GM18502 (cell line): ENCODE measurements around the gene ROMO1.
A peak's percentile ranks its signal among the peaks of the same experiment; 100 is the strongest.

Experiments
- ATAC-seq: cut with Tn5 transposase; IDR thresholded peaks from one replicate; pipeline ENCODE4 v1.9.1; 2021; ENCODE audit warnings: mild to moderate bottlenecking; ENCODE audit not compliant: unreplicated experiment, poor library complexity

The ROMO1 gene

GRCh38 chr20:35699127-35699956, at the start of gene ROMO1, which contains the start of gene NFS1:
Gene ROMO1 (plus strand): TSS chr20:35699405. CDS start chr20:35699633, 228 bp downstream.
Gene NFS1 (minus strand): TSS chr20:35699352. CDS start chr20:35699288, 64 bp downstream.
- ATAC-seq = peak; percentile 83

DNA sequence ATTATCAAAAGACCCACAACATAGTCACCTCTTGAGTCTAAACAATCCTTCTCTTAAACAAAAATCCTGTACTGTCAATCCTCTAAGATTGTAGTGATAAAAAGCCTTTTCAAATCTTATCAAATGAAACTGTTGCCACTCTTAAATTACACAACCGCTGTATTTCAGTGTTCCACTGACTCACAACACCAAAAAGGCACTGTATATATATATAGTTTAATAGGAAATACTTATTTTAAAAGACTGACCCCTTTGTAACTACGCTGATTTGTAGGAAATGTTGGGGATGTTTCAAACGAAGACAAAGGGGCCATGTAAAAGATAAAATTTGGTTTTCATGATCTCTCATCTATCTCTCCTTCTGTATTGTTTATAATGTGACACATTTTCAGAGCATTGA, 48.6 kb upstream of the ROMO1 start:
- no peak for ATAC-seq

- no peak for ATAC-seq
These were observed 47.2 kb upstream of the ROMO1 start for GRCh38 chr20:35651958-35652357.

DNA sequence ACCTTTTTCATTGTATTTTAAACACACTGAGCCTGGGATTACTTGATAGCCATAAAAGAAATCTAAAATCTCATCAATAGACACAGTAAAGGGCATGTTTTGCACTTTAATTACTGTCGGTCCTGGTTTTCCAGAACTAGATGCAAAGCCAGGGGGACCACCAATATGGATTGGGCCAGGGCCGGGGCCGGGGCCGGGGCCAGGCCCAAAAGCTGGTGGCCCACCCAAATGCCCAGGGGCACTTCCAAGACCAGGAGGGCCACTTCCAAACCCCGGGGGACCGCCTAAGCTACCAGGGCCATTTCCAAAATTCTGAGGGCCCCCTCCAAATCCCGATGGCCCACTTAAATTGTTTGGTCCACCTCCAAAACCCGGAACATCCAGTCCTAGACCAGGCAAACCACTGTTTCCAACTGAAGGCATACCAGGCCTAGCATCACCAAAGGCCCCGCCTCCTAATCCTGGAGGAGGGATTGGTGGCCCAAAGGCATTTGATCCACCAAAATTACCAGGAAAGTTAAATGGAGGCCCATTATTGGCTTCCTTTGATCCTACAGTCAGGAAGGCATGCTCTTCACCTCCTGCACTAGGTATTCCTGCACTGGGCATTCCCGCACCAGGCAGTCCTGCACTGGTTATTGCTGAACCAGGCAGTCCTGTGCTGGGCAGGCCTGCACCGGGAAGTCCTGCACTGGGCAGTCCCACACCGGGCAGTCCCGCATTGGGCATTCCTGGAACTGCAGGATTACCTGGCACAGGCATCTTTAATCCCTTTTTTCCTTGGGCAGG, 46.4 kb upstream of the ROMO1 start:
- no peak for ATAC-seq

DNA sequence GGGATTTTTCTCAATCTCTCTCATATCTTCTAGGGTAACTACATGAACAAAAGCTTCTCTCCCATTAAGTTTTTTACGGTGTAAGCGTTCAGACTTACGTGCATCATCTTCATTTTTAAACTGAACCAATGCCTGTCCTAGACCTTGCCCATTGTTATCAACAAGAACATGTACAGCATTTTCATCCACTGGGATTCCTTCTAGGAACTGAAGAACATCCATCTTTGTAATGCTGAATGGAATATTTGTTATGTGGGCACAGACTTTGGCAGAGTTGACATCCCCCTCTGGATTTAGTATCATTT, 45.8 kb upstream of the ROMO1 start:
- no peak for ATAC-seq

DNA sequence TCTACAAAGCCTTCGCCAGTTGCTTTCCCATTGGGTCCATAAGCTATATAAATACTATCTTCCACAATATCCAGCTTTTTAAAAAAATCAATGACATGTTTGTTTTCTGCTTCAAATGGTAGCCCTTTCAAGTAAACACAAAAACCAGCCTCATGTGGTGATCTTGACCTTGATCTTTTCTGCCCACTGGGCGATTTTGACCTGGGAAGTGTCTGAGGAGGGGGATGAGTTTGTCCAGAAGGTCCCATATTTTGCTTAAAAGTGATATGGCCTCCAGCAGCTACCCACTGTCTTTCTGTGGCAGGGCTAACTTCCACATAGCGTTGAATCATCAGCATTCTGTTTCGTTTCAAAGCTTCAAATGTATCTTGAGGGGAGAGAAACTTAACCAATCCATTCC, 45.3 kb upstream of the ROMO1 start:
- no peak for ATAC-seq

GRCh38 chr20:35654415-35654814, 44.8 kb upstream of the ROMO1 start:
- ATAC-seq = no peak

DNA sequence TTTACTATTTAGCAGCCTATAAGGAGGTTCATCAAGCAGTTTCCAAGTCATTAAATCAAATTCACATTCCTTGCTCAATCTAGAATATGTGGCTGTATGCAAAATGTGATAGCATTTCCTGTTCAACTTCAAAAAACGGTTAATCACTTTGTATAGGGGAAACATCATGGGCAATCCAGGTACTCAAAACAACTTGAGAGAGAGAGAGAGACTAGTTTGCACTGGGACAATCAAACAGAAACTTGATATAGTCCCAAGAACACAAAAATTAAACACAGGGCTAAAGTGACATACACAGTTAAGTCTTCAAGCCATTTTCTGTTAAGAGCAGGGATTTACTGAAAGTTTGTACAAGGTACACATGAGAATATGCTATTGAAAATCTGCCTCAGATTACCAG, 41.9 kb upstream of the ROMO1 start:
- ATAC-seq = no peak

- no peak for ATAC-seq
These were observed 38.9 kb upstream of the ROMO1 start for GRCh38 chr20:35660122-35660937.

DNA sequence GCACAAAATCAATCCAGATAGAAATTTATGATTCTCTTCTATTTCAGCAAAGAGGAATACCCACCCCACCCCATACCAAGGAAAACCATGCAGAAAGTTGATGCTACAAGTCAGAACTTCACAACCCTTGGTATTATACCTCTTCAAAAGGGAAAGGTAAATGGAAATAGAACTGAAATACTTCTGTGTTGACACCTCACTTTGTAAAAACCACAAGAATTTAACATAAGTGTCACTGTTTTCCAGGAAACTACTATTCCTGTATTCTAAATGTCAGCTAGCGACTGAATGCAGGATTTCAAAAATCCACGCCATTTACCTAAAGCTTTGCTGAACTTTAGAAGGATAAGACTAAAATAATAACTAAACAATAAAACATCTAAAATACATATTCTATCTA, 38.2 kb upstream of the ROMO1 start:
- no peak for ATAC-seq

DNA sequence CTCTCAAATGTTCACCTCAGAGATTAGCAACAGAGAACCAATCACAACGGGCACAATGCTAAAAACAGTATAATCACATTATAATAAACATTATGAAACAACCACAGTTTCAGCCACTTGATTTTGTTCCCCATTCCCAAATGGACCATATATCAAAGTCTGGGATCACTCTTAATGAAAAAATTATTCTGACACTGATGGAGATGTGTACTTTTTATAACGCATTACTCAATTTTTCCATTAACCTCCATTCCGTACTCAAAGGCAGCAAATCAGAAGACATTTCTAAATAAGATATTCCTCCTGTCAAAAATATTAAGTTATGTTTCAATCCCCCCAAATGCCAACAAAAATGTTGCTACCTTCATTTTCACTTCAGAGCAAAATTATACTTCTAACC, 37.3 kb upstream of the ROMO1 start:
- ATAC-seq = no peak

DNA sequence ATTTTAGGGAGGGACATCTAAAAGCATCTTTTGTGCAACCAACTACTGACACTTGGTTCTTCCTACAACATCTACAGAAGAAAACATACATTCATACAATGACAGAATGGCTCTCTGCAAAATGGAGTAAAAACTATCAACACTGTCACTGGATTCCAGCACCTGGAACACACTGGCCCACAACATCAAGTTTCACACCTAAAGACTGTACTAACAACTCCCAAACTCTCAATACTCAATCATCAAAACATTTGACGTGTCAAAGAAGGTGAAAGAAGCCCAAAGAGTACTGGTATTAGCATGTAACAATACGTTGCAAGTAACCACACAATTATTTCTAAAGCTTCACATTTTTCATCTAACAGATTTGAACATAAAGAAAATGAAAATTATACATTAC, 36.7 kb upstream of the ROMO1 start:
- ATAC-seq = no peak

DNA sequence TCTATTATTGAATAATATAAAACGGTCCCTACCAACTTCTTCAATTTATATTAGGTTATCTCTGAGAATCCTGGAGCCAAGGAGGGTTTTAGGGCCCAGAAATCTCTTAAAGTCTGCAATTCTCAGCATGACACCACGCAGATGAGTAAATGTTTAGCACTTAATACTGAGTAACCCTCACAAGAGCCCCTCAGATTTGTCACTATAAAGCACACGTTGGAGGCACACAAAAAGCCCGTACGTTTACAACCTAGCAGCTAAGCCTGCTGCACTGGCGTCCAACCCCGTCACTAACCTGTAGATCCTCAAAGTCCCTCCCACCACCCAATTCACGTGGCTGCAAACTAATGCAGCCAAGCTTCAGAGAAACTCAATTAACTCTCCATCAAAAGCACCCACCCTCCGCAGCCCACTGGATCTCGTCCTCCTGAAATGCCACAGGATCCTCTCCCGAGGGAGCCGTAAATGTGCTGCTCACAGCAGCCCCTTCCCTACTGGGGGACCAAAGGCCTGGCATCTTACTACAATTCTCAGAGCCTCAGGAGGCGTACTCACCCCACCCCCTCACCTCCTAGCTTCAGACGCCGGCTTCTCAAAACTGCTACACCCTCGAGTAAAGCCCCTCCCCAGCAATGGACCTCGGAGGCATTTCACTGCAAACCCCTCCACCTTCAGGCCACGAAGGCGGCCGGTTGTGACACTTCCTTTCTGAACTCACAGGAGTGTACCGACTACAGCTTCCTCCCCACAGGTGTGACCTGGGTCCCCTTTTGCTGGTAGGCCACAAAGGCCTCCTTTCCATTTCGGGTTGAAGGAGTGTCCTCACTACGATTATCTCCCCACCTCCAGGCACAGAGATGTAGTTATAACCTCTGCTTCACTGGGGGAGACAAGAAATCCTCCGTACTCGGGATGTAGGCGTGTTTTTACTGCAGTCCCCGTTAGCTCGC, 35.4 kb upstream of the ROMO1 start:
- ATAC-seq = peak; percentile 31

DNA sequence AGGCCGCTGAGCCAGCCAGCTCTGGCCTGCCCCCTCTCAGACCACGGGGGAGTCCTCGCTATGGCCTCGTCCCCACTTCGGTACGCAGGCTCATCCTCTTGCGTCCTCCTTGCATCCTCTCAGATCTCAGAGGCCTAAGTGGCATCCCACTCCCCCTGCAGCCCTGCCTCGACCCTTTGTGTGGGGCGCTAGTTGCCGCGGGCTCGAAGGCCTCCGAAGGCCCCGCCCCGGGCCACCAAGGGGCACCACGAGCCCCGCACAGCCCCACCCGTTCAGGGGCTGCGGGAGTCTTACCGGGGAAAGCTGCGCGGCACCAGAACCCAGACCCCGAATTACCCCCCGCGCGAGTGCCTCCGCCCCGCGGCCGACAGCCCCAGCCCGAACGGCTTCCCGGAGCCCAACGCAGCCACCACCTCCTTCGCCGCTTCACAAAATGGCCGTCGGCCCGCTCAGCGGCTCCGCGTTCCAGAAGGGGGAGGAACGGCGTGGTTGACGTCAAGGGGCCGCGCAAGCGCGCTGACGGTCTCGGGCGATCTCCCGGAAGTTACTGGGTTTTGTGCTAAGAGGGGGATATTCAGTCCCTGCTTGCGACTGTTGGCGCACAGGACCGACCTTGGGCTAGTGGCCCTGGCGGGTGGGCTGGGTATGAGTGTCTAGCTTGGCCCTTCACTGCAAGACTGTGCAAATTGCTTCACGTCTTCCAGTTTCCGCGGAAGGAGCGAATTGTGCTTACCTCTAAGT, 34.6 kb upstream of the ROMO1 start, which contains the start of the genes CPNE1 and RBM12:
Gene CPNE1 (minus strand): TSS at position 435 of the 741 bp plus-strand sequence. CDS start 31,977 bp downstream, outside the sequence.
Gene RBM12 (minus strand): TSS at position 435 of the 741 bp plus-strand sequence. CDS start 9,578 bp downstream, outside the sequence.
- peak; percentile 75 for ATAC-seq

DNA sequence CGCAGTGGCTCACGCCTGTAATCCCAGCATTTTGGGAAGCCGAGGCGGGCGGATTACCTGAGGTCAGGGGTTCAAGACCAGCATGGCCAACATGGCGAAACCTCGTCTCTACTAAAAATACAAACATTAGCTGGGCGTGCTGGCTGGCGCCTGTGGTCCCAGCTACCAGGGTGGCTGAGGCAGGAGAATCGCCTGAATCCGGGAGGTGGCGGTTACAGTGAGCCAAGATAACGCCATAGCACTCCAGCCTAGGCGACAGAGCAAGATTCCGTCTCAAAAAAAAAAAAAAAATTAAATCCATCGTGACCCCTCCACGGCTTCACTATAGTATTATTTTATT, 33.3 kb upstream of the ROMO1 start:
- ATAC-seq = no peak

GRCh38 chr20:35669221-35669620, 30.0 kb upstream of the ROMO1 start:
- no peak for ATAC-seq

- ATAC-seq = no peak
These were observed 29.5 kb upstream of the ROMO1 start for GRCh38 chr20:35669681-35670080.

- ATAC-seq = no peak
These were observed 25.3 kb upstream of the ROMO1 start for GRCh38 chr20:35673884-35674283.

DNA sequence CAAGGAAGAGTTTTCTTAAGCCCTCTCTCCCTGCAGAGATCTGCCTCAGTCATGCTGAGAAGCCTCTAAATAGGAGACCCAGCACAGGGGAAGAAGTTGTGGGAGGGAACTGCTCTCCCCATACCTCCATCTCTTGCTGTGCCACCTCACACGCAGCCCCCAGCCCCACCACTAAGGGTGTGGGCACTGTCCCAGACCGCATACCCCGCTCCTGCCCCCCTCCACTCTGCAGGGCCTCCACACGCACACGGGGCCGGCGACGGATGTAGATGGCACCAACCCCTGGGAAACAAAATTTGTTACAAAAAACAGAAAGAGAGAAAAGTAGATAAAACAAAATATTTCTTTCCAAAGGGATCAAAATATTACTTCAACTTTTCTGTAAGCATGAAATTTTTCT, 24.3 kb upstream of the ROMO1 start:
- no peak for ATAC-seq
